Esophagus muscularis mucosa (tissue), 4 donors: Measurements from ENCODE around the gene BAIAP2L1.

ENCODE experiments used
- CTCF ChIP-seq, 3 experiments: fragments of 200-600 bp in 2 of 3; fragments of 450-650 bp in 1 of 3; sonication (generic) in 2 of 3; IDR thresholded peaks; one replicate each; pipeline ENCODE4 v1.5.1; 2017 to 2019; ENCODE audit warnings: antibody characterized with exemption in 3 of 3, mild to moderate bottlenecking in 2 of 3, moderate library complexity in 1 of 3
- EP300 ChIP-seq: sonication (generic); formaldehyde crosslinking; IDR thresholded peaks from one replicate; pipeline ENCODE4 v1.6.1; 2017; ENCODE audit warnings: antibody characterized with exemption
- POLR2A ChIP-seq: fragments of 450-650 bp; IDR thresholded peaks from one replicate; pipeline ENCODE4 v1.6.1; 2017; ENCODE audit warnings: antibody characterized with exemption, moderate library complexity, mild to moderate bottlenecking, low read depth
- POLR2AphosphoS5 ChIP-seq, 2 donors: sonication (generic); formaldehyde crosslinking; IDR thresholded peaks; one replicate each; pipeline ENCODE4 v1.6.1; 2017; ENCODE audit warnings: antibody characterized with exemption in 2 of 2

- TF ChIP-seq POLR2A: no peak
- no peak for TF ChIP-seq POLR2AphosphoS5 (IDR thresholded peaks at IDR 0.05)
- TF ChIP-seq CTCF (IDR thresholded peaks at IDR 0.05): no peak
- TF ChIP-seq EP300: no peak
Observed at GRCh38 chr7:98355250-98355538, 45.7 kb downstream of the BAIAP2L1 start.
